GM12892 (cell line): ENCODE measurements around the gene CCL7.

Source experiments
- DNase-seq: peaks from one replicate; pipeline ENCODE4 v3.0.0; 2011; ENCODE audit not compliant: insufficient read length
- FAIRE-seq: peaks from 2 replicates; lab custom pipeline; 2011; peaks lifted over from hg19 to GRCh38; lab: Jason Lieb, UNC
- POLR2A ChIP-seq: IDR thresholded peaks from 2 replicates; pipeline ENCODE4 v1.6.1; 2011; ENCODE audit warnings: low read depth, low read length, control low read depth
- POLR2AphosphoS5 ChIP-seq: IDR thresholded peaks from 2 replicates; pipeline ENCODE4 v1.6.1; 2011; ENCODE audit warnings: low read depth, low read length, control low read depth
- TAF1 ChIP-seq: IDR thresholded peaks from 2 replicates; pipeline ENCODE4 v1.6.1; 2011; ENCODE audit warnings: low read depth, mild to moderate bottlenecking, control low read depth, low read length, borderline replicate concordance

Gene CCL7

GRCh38 chr17:34318474-34318873, 48.5 kb downstream of the CCL7 start:
- TF ChIP-seq POLR2A (no peak), POLR2AphosphoS5 (no peak), TAF1 (no peak)
- FAIRE-seq (no peak), DNase-seq (no peak)

GRCh38 chr17:34319039-34319483, 49.0 kb downstream of the CCL7 start, which contains the start of gene CCL8:
Gene CCL8 (plus strand): TSS chr17:34319435. CDS start chr17:34319502, 67 bp downstream.
- FAIRE-seq (no peak), DNase-seq (no peak)
- no peak for TF ChIP-seq TAF1
- no peak for TF ChIP-seq POLR2AphosphoS5
- no peak for TF ChIP-seq POLR2A
